Bone marrow (tissue), 2 donors: ENCODE measurements around the gene CCNK.

ENCODE experiments used
- DNase-seq, 2 donors: peaks; one replicate each; lab custom pipeline; 2025; lab: John Stamatoyannopoulos, UW

Gene CCNK

DNA sequence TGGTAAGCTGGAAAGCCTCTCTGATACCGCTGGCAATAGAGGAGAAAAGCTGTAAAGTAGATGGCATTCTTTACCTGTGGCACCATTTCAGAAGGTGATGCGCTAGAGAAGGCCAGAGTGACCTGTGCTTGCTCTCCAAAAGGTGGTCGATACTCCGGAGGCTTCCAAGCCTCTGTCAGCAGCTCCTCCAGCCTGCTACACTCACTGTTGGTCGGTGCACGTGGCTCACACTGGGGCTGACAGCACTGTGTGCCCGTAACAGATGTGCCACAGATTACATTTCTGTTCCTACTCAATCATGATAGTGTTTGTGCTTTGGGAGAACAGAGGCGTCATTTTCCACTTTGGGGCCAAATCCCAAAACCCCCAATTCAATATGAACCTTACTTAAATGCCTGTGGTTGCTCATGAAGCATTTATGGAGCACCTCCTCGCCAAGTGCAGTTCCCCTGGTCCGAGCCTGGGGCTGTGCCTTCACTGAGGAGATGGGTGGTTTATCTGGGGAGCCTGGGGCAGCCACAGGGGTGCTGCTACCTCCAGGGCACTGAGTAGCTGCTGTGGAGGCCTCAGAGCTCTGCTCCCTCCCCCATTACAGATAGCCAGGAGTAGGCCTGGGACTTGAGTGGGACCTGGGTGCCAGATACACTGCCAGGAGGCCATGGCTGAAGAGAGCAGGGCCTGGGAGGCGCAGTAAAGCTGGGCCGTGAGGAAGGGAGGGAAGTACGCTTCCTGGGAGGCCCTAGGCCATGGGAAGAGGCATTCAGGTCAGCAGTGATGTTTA is 26.8 kb downstream of the CCNK start:
- DNase-seq: no peak

GRCh38 chr14:99508896-99509629 is 27.9 kb downstream of the CCNK start:
- DNase-seq: no peak

GRCh38 chr14:99509871-99510555 is 28.8 kb downstream of the CCNK start:
- no peak for DNase-seq

- no peak for DNase-seq
These were observed 29.4 kb downstream of the CCNK start for GRCh38 chr14:99510556-99511139.

DNA sequence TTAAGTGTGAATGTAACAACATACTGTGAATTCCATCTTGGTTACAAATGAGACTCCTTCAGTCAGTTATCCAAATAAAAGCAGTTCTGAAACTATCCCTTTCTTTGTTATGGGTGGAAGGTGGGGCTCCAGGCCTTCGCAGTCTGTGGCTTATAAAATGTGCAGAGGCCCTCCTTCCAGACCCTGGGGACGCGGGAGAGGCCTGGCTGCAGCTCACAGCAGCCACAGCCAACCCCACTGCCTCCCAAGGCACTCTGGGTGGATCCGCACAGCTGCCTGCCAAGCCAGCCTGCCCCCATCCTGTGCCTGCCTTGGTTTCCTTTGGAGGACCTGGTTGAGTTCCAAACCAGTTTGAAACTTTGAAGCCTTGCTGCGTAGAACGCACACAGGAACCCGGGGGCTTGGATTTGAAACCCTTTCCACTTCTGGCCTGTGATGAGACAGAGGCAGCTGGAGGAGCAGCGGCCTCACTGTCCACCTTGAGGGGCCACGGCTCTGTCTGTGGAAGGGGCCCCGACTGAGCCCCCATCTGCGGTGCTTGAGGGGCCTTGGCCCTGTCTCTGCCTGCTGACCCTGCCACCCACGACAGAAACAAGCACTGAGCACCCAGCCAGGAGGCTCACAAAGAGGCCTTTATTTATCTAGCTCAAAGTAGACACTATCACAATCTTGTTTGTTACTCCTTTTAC is 30.4 kb downstream of the CCNK start:
- no peak for DNase-seq

DNA sequence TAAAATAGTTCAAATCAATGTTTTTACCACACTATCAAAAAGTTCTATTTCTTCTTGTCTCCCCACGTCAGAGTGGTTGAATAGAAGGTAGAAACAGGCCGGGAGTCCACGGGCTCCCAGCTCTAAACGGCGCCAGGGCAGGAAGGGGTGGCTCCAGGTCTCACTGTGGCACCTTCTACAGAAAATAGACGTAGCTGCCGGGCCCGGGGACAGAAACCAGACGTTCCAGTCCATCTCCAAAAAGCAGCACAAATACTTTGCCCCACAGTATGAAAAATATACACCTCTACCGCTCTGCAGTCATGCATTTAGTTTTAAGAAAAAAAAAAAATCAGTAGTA is 30.9 kb downstream of the CCNK start:
- DNase-seq: no peak

DNA sequence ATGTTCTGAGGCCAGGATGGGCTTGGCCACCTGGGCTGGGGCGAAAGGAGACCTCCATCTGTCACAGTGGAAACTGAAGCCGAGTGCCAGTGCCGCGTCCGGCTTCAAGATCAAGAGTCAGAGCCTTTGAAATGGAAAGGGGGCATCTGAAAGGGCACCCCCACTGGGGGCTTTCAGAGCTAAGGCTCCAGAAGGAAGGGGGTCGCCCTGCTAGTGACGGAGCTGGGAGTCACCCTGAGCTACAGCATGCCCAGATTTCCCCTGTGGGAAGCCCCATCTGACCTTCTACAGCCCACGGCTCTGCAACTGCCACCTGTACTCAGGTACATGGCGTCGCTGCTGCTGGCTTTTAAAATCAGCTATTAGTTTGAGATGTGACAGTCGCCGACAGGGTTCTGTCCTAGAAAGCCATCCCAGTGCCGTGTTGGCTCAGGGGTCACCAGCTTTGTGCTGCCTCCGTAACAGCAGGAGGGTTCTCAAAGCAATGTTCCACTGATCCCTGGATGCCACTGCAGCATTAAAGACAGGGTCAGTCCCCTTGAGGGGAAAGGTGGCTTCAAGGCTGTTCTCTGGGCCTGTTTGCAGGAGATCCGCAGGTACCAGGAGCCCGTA is 31.5 kb downstream of the CCNK start:
- no peak for DNase-seq

DNA sequence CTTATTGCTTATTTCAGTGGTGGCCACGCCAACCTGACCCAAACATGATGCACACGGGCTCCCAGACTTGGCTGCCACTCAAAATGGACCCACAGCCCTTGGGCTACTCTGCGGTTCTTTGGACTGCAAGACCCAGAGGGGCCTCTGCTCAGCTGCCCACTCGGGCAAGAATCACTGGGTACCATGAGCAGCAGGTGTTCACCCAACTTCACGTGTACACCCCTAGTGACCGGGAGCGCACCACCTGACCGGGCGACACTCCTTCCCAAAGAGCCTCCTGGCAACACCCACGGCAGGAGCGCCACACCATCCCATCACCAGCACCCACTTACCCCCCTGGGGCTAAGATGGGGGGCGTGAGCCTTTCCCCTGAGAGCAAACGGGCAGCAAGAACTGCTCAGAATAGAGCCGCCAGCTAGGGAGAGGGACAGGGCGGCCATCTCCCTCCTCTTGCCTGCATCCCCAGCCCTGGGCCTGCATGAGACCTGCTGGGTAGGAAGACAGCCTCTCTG is 32.0 kb downstream of the CCNK start:
- DNase-seq: no peak

- no peak for DNase-seq
These were observed 32.8 kb downstream of the CCNK start for GRCh38 chr14:99513946-99514551.

DNA sequence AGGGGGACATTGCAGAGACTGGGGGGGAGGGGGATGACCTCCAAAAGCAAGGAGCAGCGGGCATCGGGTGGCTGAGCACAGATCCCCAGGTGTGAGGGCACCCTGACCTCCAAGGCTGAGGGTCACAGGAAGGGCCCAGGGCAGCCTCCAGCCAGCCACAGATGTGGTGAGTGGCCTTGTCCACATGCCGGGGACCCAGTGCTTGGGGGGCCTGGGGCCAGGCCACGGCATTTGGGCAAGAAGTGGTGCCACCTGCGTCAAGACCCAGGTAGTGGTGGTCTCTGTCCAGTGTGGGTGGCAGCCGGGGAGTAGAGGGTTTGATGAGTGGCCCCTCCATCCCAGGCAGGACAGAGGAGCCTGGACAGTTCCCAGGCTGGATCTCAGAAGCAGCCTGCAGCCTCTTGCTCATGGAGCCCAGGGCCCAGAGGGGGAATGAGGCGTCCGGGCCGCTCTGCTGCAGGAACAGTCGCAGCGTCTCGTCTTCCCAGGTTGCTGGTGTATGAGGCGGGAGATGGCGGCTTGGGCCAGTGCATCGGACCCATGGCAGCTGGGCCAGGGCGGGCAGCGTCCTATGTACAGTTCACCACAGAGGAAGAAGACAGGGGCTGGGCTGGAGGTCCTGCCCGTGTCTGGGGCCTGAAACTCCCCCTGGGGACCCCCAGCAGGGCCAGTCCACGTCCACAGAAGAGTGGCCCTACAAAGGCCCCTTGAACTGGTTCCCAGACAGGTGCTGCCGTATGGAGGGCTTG is 33.5 kb downstream of the CCNK start:
- DNase-seq: no peak

- no peak for DNase-seq
These were observed 34.3 kb downstream of the CCNK start for GRCh38 chr14:99515301-99516155.

- no peak for DNase-seq
These were observed 35.1 kb downstream of the CCNK start for GRCh38 chr14:99516156-99516870.

DNA sequence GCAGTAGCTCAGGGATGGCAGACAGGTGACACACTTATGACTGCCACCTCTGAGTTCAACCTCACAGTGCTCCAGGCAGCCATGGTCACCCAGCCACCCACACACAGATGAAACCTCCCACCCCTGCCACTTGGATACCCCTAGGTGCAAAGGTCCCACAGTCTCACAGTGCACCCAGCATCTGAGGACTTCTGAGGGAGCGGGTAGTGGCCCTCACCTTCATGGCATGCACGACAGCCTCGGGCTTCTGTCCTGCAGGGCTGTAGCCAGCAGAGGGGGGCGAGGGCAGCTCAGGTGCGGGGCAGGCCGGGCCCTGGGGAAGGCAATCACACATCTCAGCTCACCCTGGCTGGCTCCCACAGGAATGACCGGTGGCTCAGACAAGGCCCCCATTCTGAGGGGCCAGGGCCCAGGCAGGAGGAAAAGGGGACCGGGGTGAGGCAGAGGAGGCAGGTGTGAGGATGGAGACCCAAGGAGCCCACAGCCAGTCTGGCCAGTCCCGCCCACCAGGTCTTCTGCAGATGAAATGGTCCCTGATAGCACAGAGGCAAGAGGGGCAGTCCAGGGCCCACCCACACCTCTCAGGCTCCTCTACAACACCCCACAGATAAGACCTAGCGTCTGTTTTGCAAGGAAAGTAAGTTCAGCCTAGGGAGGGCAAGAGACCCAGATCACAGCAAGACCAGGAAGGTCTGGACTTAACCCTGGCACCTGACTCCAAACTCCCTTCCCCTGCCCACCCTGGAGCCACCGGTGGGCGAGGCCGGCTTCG is 35.8 kb downstream of the CCNK start:
- DNase-seq: no peak

GRCh38 chr14:99517643-99518381 is 36.6 kb downstream of the CCNK start:
- no peak for DNase-seq

DNA sequence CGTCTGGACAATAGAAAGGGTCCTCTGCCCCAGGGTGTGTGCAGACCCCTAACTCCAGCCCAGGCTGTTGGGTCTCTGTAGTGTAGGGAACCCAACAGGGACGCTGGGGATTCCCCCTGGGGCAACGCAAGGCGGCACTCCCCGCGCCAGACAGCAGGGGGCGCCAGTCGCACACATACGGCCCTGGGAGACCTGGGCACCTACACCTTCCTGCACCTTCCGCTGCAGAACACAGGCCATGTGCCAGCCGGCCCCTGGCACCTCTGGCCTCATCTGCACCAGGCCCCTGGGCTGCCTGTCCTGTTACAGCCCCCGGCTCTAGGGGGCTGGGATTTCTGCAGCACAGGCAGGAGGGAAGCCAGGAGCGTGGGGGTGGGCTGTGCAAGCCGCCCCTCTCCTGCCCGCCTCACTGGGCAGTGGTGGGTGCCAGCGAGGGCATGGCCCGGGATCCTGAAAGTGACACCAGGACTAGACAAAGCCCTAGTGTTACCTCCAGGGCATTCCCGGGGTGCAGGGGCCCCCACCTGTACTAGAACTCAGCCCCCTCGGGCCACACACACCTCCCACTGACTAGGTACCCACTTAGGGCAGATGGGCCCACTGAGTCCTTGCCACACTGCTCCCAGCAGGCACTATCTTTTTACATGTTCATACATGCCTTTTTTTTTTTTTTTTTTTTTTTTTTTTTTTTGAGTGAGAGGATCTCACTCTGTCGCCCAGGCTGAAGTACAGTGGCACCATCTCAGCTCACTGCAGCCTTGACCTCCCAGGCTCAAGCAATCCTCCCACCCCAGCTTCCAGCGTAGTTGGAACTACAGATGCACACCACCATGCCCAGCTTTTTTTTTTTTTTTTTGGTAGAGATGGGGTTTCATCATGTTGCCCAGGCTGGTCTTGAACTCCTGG is 37.5 kb downstream of the CCNK start:
- peak; percentile 18 to 32 for DNase-seq

- DNase-seq: no peak
These were observed 38.2 kb downstream of the CCNK start for GRCh38 chr14:99519347-99519881.
